ENCODE measurements around the gene NUBPL.
"Not testable (repeated sequence)": the region's sequence is repeated elsewhere in the genome, so short reads cannot be mapped to it uniquely, and the experiment has no call there.

NUBPL gene

GRCh38 chr14:31825459-31825858 lies 264.3 kb downstream of the NUBPL start:
- no peak for DNase-seq

- no peak for DNase-seq
Measured at GRCh38 chr14:31827325-31827724, 266.1 kb downstream of the NUBPL start.

GRCh38 chr14:31828946-31829868 lies 268.0 kb downstream of the NUBPL start:
- no peak for DNase-seq

- DNase-seq: no peak
Measured at GRCh38 chr14:31834616-31835015, 273.4 kb downstream of the NUBPL start.

GRCh38 chr14:31835049-31835448 lies 273.8 kb downstream of the NUBPL start:
- no peak for DNase-seq

- DNase-seq: no peak
Measured at GRCh38 chr14:31837031-31837430, 275.8 kb downstream of the NUBPL start.

- DNase-seq: no peak
Measured at GRCh38 chr14:31842899-31843298, 281.7 kb downstream of the NUBPL start.

- no peak for DNase-seq
Measured at GRCh38 chr14:31843361-31844091, 282.3 kb downstream of the NUBPL start.

- DNase-seq: no peak
Measured at GRCh38 chr14:31854508-31855075, 293.4 kb downstream of the NUBPL start.

- DNase-seq: no peak
Measured at GRCh38 chr14:31855262-31855661, 294.1 kb downstream of the NUBPL start.

GRCh38 chr14:31856003-31856402 lies 294.8 kb downstream of the NUBPL start:
- not testable (repeated sequence) for DNase-seq

GRCh38 chr14:31858868-31859267 lies 297.7 kb downstream of the NUBPL start:
- no peak for DNase-seq

GRCh38 chr14:31864937-31865855 lies 304.0 kb downstream of the NUBPL start:
- DNase-seq: no peak

GRCh38 chr14:31867570-31867969 lies 306.4 kb downstream of the NUBPL start:
- no peak for DNase-seq

GRCh38 chr14:31868096-31868495 lies 306.9 kb downstream of the NUBPL start:
- DNase-seq: not testable (repeated sequence)

GRCh38 chr14:31876741-31877140 lies 315.5 kb downstream of the NUBPL start:
- no peak for DNase-seq

- DNase-seq: no peak
Measured at GRCh38 chr14:31877255-31877798, 316.1 kb downstream of the NUBPL start.

- no peak for DNase-seq
Measured at GRCh38 chr14:31879661-31880348, 318.6 kb downstream of the NUBPL start.

GRCh38 chr14:31880935-31881334 lies 319.7 kb downstream of the NUBPL start:
- no peak for DNase-seq

GRCh38 chr14:31881531-31882310 lies 320.5 kb downstream of the NUBPL start:
- no peak for DNase-seq

GRCh38 chr14:31884238-31884637 lies 323.0 kb downstream of the NUBPL start:
- DNase-seq: no peak
